HG03135 (cell line): ENCODE results near the gene EBI3.
"Not testable (repeated sequence)": the region's sequence is repeated elsewhere in the genome, so short reads cannot be mapped to it uniquely, and the experiment has no call there.

Experiments used
- ATAC-seq: cut with Tn5 transposase; IDR thresholded peaks from one replicate; pipeline ENCODE4 v1.9.1; 2021; ENCODE audit warnings: mild to moderate bottlenecking, moderate library complexity; ENCODE audit not compliant: unreplicated experiment

The EBI3 gene

GRCh38 chr19:4233282-4233853 is 4.0 kb downstream of the EBI3 start:
- ATAC-seq: no peak

- ATAC-seq: no peak
These were observed 5.0 kb downstream of the EBI3 start for GRCh38 chr19:4234142-4234861.

GRCh38 chr19:4234862-4235201 is 5.5 kb downstream of the EBI3 start:
- ATAC-seq: no peak

GRCh38 chr19:4237510-4237909 is 8.2 kb downstream of the EBI3 start:
- ATAC-seq: not testable (repeated sequence)

GRCh38 chr19:4238831-4239230 is 9.5 kb downstream of the EBI3 start:
- ATAC-seq: no peak

- ATAC-seq: no peak
These were observed 12.6 kb downstream of the EBI3 start for GRCh38 chr19:4241824-4242430.

GRCh38 chr19:4245938-4246337 is 16.6 kb downstream of the EBI3 start:
- ATAC-seq: not testable (repeated sequence)

GRCh38 chr19:4246767-4247593 is 17.7 kb downstream of the EBI3 start, which contains the start of gene YJU2:
TSS of gene YJU2 (plus strand) at chr19:4247080. CDS start at chr19:4247147, 67 bp downstream.
- peak; percentile 86 for ATAC-seq

- no peak for ATAC-seq
These were observed 27.2 kb downstream of the EBI3 start for GRCh38 chr19:4256563-4256962.

GRCh38 chr19:4257025-4257424 is 27.7 kb downstream of the EBI3 start:
- no peak for ATAC-seq

GRCh38 chr19:4258181-4258580 is 28.9 kb downstream of the EBI3 start:
- no peak for ATAC-seq

GRCh38 chr19:4260613-4261191 is 31.4 kb downstream of the EBI3 start:
- ATAC-seq: no peak

GRCh38 chr19:4264812-4265211 is 35.5 kb downstream of the EBI3 start:
- ATAC-seq: no peak

- ATAC-seq: no peak
These were observed 37.1 kb downstream of the EBI3 start for GRCh38 chr19:4266253-4267000.

GRCh38 chr19:4267101-4267900 is 38.0 kb downstream of the EBI3 start:
- no peak for ATAC-seq

GRCh38 chr19:4267901-4268815 is 38.8 kb downstream of the EBI3 start:
- no peak for ATAC-seq

GRCh38 chr19:4268816-4269430 is 39.6 kb downstream of the EBI3 start:
- no peak for ATAC-seq

GRCh38 chr19:4272894-4273293 is 43.6 kb downstream of the EBI3 start:
- ATAC-seq: no peak
